Renal cortical epithelial cell (primary cell): ENCODE measurements around the gene COG1. TPM values are rescaled to one million over a fixed set of nuclear protein-coding genes. Genes with fewer than 3 reads are reported as not detected.

Experiments
- DNase-seq: peaks from one replicate; pipeline ENCODE4 v3.0.0-alpha.2; 2011; ENCODE audit warnings: low read depth
- total RNA-seq: library from RNA; depleted of rRNA; stranded (reverse); fragments of >200 nt; gene quantifications from 2 replicates; pipeline ENCODE4 v1.2.3, GENCODE V29; 2014

COG1 gene
- total RNA-seq, 1 donor from 2014 or later, result 25.2 TPM

- peak; percentile 66 for DNase-seq
Observed at GRCh38 chr17:73228748-73229236, 35.9 kb downstream of the COG1 start.

- no peak for DNase-seq
Observed at GRCh38 chr17:73230088-73230487, 37.2 kb downstream of the COG1 start.

- no peak for DNase-seq
Observed at GRCh38 chr17:73231395-73231794, 38.5 kb downstream of the COG1 start.

GRCh38 chr17:73231841-73232586 lies 39.2 kb downstream of the COG1 start:
- peak; percentile 82 for DNase-seq

GRCh38 chr17:73232587-73233373 lies 39.9 kb downstream of the COG1 start:
- DNase-seq, result no peak

- DNase-seq, result no peak
Observed at GRCh38 chr17:73234736-73235135, 41.9 kb downstream of the COG1 start.

GRCh38 chr17:73237714-73238113 lies 44.9 kb downstream of the COG1 start:
- DNase-seq, result no peak

- no peak for DNase-seq
Observed at GRCh38 chr17:73240561-73240960, 47.7 kb downstream of the COG1 start.

- no peak for DNase-seq
Observed at GRCh38 chr17:73247726-73248125, 54.9 kb downstream of the COG1 start.

GRCh38 chr17:73248532-73248931 lies 55.7 kb downstream of the COG1 start:
- DNase-seq, result no peak

GRCh38 chr17:73249700-73250099 lies 56.8 kb downstream of the COG1 start:
- no peak for DNase-seq

- DNase-seq, result no peak
Observed at GRCh38 chr17:73250851-73251640, 58.2 kb downstream of the COG1 start.

- DNase-seq, result no peak
Observed at GRCh38 chr17:73251871-73252270, 59.0 kb downstream of the COG1 start.

- DNase-seq, result no peak
Observed at GRCh38 chr17:73255671-73256181, 62.9 kb downstream of the COG1 start.

GRCh38 chr17:73256220-73256619 lies 63.4 kb downstream of the COG1 start:
- no peak for DNase-seq

- no peak for DNase-seq
Observed at GRCh38 chr17:73257516-73257915, 64.7 kb downstream of the COG1 start.

Other genes starting within 250 kb of the COG1 start
- 24.2 and 29.3 TPM in 2 replicates for gene SLC39A11, start 100.4 kb upstream of the COG1 start, total RNA-seq
- 0.25 TPM in 1 of 2 replicates, not detected in the other for gene SSTR2, start 28.0 kb upstream of the COG1 start, total RNA-seq
- gene CPSF4L, start 68.8 kb downstream of the COG1 start, total RNA-seq, result not detected in 2 replicates
- 26.9 and 70.2 TPM in 2 replicates for gene CDC42EP4, start 118.9 kb downstream of the COG1 start, total RNA-seq